Ovary (tissue), 3 donors: ENCODE measurements around the gene SVIL.

Experiments
- CTCF ChIP-seq, 3 donors: fragments of 450-650 bp in 2 of 3; fragments of 200-600 bp in 1 of 3; IDR thresholded peaks; one replicate each; pipeline versions ENCODE4 v1.5.1 to v1.8.0; 2016 to 2022; ENCODE audit warnings: antibody characterized with exemption in 3 of 3, mild to moderate bottlenecking in 1 of 3
- EP300 ChIP-seq: sonication (generic); formaldehyde crosslinking; IDR thresholded peaks from one replicate; pipeline ENCODE4 v1.6.1; 2017; ENCODE audit warnings: antibody characterized with exemption
- POLR2A ChIP-seq: fragments of 450-650 bp; IDR thresholded peaks from one replicate; pipeline ENCODE4 v1.6.1; 2017; ENCODE audit warnings: antibody characterized with exemption, mild to moderate bottlenecking, moderate library complexity
- donor health status: DM: no; HTN: no; CAD: no.

GRCh38 chr10:29623797-29624196 is 11.0 kb downstream of the SVIL start:
- TF ChIP-seq CTCF (IDR thresholded peaks at IDR 0.05) = no peak
- TF ChIP-seq POLR2A = no peak
- no peak for TF ChIP-seq EP300
